Fibroblast of lung (primary cell): Measurements from ENCODE around the gene MACROD2. TPM values are rescaled to one million over a fixed set of nuclear protein-coding genes. Genes with fewer than 3 reads are reported as not detected.
A peak's percentile ranks its signal among the peaks of the same experiment; 100 is the strongest.

Experiments used
- DNase-seq, 2 donors: peaks; one replicate each; pipeline versions ENCODE4 v3.0.0 to v3.0.0-alpha.2; 2010; ENCODE audit warnings: low read depth in 2 of 2
- H2AFZ ChIP-seq: 2 replicates; pipeline ENCODE4 v1.5.1; 2012; ENCODE audit warnings: low read length, control low read depth, inconsistent platforms
- H3K27ac ChIP-seq: 2 replicates; pipeline ENCODE4 v1.5.1; 2011; ENCODE audit warnings: low read length, control low read depth; ENCODE audit not compliant: insufficient read depth
- H3K27me3 ChIP-seq: 2 replicates; pipeline ENCODE4 v1.5.1; 2011; ENCODE audit warnings: mild to moderate bottlenecking, low read length; ENCODE audit not compliant: control insufficient read depth, insufficient read depth
- H3K36me3 ChIP-seq: 2 replicates; pipeline ENCODE4 v1.5.1; 2011; ENCODE audit warnings: low read length; ENCODE audit not compliant: control insufficient read depth, insufficient read depth
- H3K4me1 ChIP-seq: 2 replicates; pipeline ENCODE4 v1.5.1; 2011; ENCODE audit warnings: low read length; ENCODE audit not compliant: control insufficient read depth, insufficient read depth; ENCODE audit errors: extremely low read depth
- H3K4me2 ChIP-seq: 2 replicates; pipeline ENCODE4 v1.5.1; 2011; ENCODE audit warnings: low read length, control low read depth; ENCODE audit not compliant: insufficient read depth; ENCODE audit errors: extremely low read depth
- H3K4me3 ChIP-seq, 4 experiments: fragments of 200-600 bp in 1 of 4; sonication (generic) in 1 of 4; replicated peaks in 1 of 4; 2 replicates each; pipeline ENCODE4 v1.5.1; 2011 to 2016; ENCODE audit warnings: low read length in 4 of 4, low read depth in 3 of 4, mild to moderate bottlenecking in 3 of 4, control low read depth in 2 of 4, inconsistent platforms in 1 of 4, mixed read lengths in 1 of 4; ENCODE audit not compliant: insufficient read depth in 1 of 4; ENCODE audit errors: control extremely low read depth in 1 of 4
- H3K79me2 ChIP-seq: 2 replicates; pipeline ENCODE4 v1.5.1; 2012; ENCODE audit warnings: mild to moderate bottlenecking, low read length, inconsistent platforms; ENCODE audit not compliant: control insufficient read depth, insufficient read depth
- H3K9ac ChIP-seq: 2 replicates; pipeline ENCODE4 v1.5.1; 2011; ENCODE audit warnings: mild to moderate bottlenecking, low read length, control low read depth; ENCODE audit not compliant: insufficient read depth
- H3K9me3 ChIP-seq: 2 replicates; pipeline ENCODE4 v1.5.1; 2012; ENCODE audit warnings: low read depth, low read length; ENCODE audit not compliant: control insufficient read depth, insufficient read depth
- H4K20me1 ChIP-seq: 2 replicates; pipeline ENCODE4 v1.5.1; 2011; ENCODE audit warnings: low read length; ENCODE audit not compliant: control insufficient read depth, insufficient read depth; ENCODE audit errors: extremely low read depth
- CTCF ChIP-seq, 2 donors: IDR thresholded peaks in 1 of 2; conservative IDR thresholded peaks in 1 of 2; 1 replicate in 1 of 2; 2 replicates in 1 of 2; pipeline ENCODE4 v1.5.1; 2011 to 2012; ENCODE audit warnings: low read length in 2 of 2, control low read depth in 1 of 2, inconsistent platforms in 1 of 2, low read depth in 1 of 2, mild to moderate bottlenecking in 1 of 2
- EZH2 ChIP-seq: IDR thresholded peaks from 2 replicates; pipeline ENCODE4 v1.5.1; 2012; ENCODE audit warnings: low read length, control low read depth, mild to moderate bottlenecking; ENCODE audit errors: missing control alignments
- polyA plus RNA-seq, 2 donors: library from polyadenylated mRNA; depleted of rRNA in 1 of 2; stranded (reverse) in 1 of 2; unstranded in 1 of 2; fragments of >200 nt; gene quantifications; 2 replicates each; pipeline ENCODE4 v1.2.1, GENCODE V29; 2011 to 2012; ENCODE audit warnings: missing spikeins in 1 of 2
- total RNA-seq: library from RNA; depleted of rRNA; stranded (reverse); fragments of >200 nt; gene quantifications from 2 replicates; pipeline ENCODE4 v1.2.1, GENCODE V29; 2014

MACROD2 gene
- total and polyA plus RNA-seq, 2 donors (not counting 1 experiment from before 2014, with no cell fraction given), result 0.54 to 1.7 TPM

- Histone ChIP-seq H3K4me2 (no peak overlapping the region), H3K36me3 (no peaks in the 10 kb centered on the region), H3K27me3 (no peaks in the 10 kb centered on the region), H4K20me1 (no peaks in the 10 kb centered on the region), H3K4me1 (no peaks in the 10 kb centered on the region), H3K9me3 (no peaks in the 10 kb centered on the region), H2AFZ (no peak overlapping the region), H3K9ac (no peak overlapping the region), H3K79me2 (no peaks in the 10 kb centered on the region), H3K27ac (no peak overlapping the region), H3K4me3 (no peak overlapping the region)
- TF ChIP-seq CTCF (conservative IDR thresholded peaks at IDR 0.05 in 1 of 2, IDR thresholded peaks at IDR 0.05 in 1 of 2; ENCODE audit: low read depth in 1 of 2, low read length in 2 of 2) (no peak), EZH2 (no peak)
- peak in 1 of 2 donors; percentile 23 for DNase-seq
Measured at GRCh38 chr20:14543040-14543439, 547.7 kb downstream of the MACROD2 start.

GRCh38 chr20:14544688-14545087 is 549.4 kb downstream of the MACROD2 start:
- Histone ChIP-seq H3K27me3 (no peaks in the 10 kb centered on the region), H3K36me3 (no peaks in the 10 kb centered on the region), H3K4me2 (no peak overlapping the region), H3K4me1 (no peaks in the 10 kb centered on the region), H3K9me3 (no peaks in the 10 kb centered on the region), H3K27ac (no peak overlapping the region), H2AFZ (no peak overlapping the region), H4K20me1 (no peaks in the 10 kb centered on the region), H3K79me2 (no peaks in the 10 kb centered on the region), H3K4me3 (no peak overlapping the region), H3K9ac (no peak overlapping the region)
- TF ChIP-seq CTCF (conservative IDR thresholded peaks at IDR 0.05 in 1 of 2, IDR thresholded peaks at IDR 0.05 in 1 of 2; ENCODE audit: low read depth in 1 of 2, low read length in 2 of 2) (no peak), EZH2 (no peak)
- no peak for DNase-seq

GRCh38 chr20:14550655-14551054 is 555.3 kb downstream of the MACROD2 start:
- H3K27ac ChIP-seq, result no peak overlapping the region
- H4K20me1 ChIP-seq, result no peaks in the 10 kb centered on the region
- no peaks in the 10 kb centered on the region for H3K36me3 ChIP-seq
- no peaks in the 10 kb centered on the region for H3K9me3 ChIP-seq
- no peaks in the 10 kb centered on the region for H3K4me1 ChIP-seq
- H3K27me3 ChIP-seq, result no peaks in the 10 kb centered on the region
- DNase-seq, result no peak
- TF ChIP-seq EZH2 (no peak), CTCF (conservative IDR thresholded peaks at IDR 0.05 in 1 of 2, IDR thresholded peaks at IDR 0.05 in 1 of 2; ENCODE audit: low read depth in 1 of 2, low read length in 2 of 2) (no peak)
- H2AFZ ChIP-seq, result no peak overlapping the region
- no peaks in the 10 kb centered on the region for H3K79me2 ChIP-seq
- H3K9ac ChIP-seq, result no peak overlapping the region
- H3K4me2 ChIP-seq, result no peak overlapping the region
- no peak overlapping the region for H3K4me3 ChIP-seq
